Vagina (tissue), 2 donors: ENCODE results near the gene CTNND2. TPM values are rescaled to one million over a fixed set of nuclear protein-coding genes. Genes with fewer than 3 reads are reported as not detected.

ENCODE experiments used
- DNase-seq, 2 donors: peaks; one replicate each; pipeline ENCODE4 v3.0.0-alpha.2; 2017; ENCODE audit errors: extremely low spot score in 2 of 2
- H3K27ac ChIP-seq: fragments of 200-600 bp; sonication (generic); one replicate; pipeline ENCODE4 v1.5.1; 2019
- H3K27me3 ChIP-seq: fragments of 200-600 bp; sonication (generic); one replicate; pipeline ENCODE4 v1.5.1; 2019
- H3K36me3 ChIP-seq, 2 donors: fragments of 200-600 bp; sonication (generic); one replicate each; pipeline ENCODE4 v1.5.1; 2017 to 2019
- H3K4me1 ChIP-seq: fragments of 200-600 bp; sonication (generic); one replicate; pipeline ENCODE4 v1.5.1; 2019
- H3K4me3 ChIP-seq, 2 donors: fragments of 200-600 bp; sonication (generic); 1 replicate in 1 of 2; 2 replicates in 1 of 2; pipeline ENCODE4 v1.5.1; 2016 to 2019
- H3K9me3 ChIP-seq: fragments of 200-600 bp; sonication (generic); one replicate; pipeline ENCODE4 v1.5.1; 2019
- CTCF ChIP-seq, 3 experiments: fragments of 450-650 bp in 2 of 3; fragments of 200-600 bp in 1 of 3; sonication (generic) in 1 of 3; IDR thresholded peaks; one replicate each; pipeline ENCODE4 v1.5.1; 2017 to 2019; ENCODE audit warnings: antibody characterized with exemption in 3 of 3, mild to moderate bottlenecking in 2 of 3, moderate library complexity in 2 of 3
- POLR2A ChIP-seq, 2 donors: fragments of 450-650 bp; IDR thresholded peaks; one replicate each; pipeline ENCODE4 v1.6.1; 2017; ENCODE audit warnings: antibody characterized with exemption in 2 of 2, mild to moderate bottlenecking in 2 of 2, moderate library complexity in 2 of 2
- POLR2AphosphoS5 ChIP-seq, 2 donors: sonication (generic); formaldehyde crosslinking; IDR thresholded peaks; one replicate each; pipeline ENCODE4 v1.9.0; 2017; ENCODE audit warnings: antibody characterized with exemption in 2 of 2, mild to moderate bottlenecking in 2 of 2, low read depth in 1 of 2; ENCODE audit not compliant: insufficient read depth in 1 of 2
- intact Hi-C: fragments of 100-400 bp; cut with DNase I; formaldehyde crosslinking; loops from one replicate; pipeline ENCODE4 v1.15.1; 2023
- total RNA-seq: library from RNA; depleted of rRNA; stranded (reverse); fragments of >200 nt; gene quantifications from one replicate; pipeline ENCODE4 v1.2.3, GENCODE V29; 2016

Gene CTNND2
- total RNA-seq, 1 donor from 2014 or later: 1.7 TPM

DNA sequence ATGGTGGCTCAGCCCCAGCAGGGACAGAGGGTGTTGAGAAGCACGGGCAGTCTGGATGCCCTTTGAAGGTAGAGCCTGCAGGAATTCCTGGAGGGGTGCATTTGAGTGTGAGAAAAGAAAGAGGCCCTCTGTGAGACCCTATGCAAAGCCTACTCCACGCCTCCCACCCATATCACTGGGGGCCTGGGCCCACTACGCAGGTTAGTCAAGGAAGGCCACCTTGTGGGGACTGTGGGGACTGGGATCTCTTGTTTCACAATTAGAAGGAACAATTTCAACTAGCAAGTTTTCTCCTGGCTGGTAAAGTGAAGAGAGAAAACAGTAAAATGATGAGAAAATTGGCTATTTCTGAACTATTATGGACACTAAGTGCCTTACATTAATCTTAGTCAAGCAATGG lies 657.0 kb downstream of the CTNND2 start:
- intact Hi-C loops: no loop called here
- H3K36me3 ChIP-seq: no peaks in the 10 kb centered on the region
- H3K4me1 ChIP-seq: no peaks in the 10 kb centered on the region
- no peak for DNase-seq
- H3K27ac ChIP-seq: no peak overlapping the region
- TF ChIP-seq POLR2A (IDR thresholded peaks at IDR 0.05) (no peak), POLR2AphosphoS5 (IDR thresholded peaks at IDR 0.05; ENCODE audit: insufficient read depth in 1 of 2, low read depth in 1 of 2) (no peak), CTCF (IDR thresholded peaks at IDR 0.05) (no peak)
- H3K27me3 ChIP-seq: no peaks in the 10 kb centered on the region
- no peaks in the 10 kb centered on the region for H3K9me3 ChIP-seq
- H3K4me3 ChIP-seq: no peak overlapping the region

DNA sequence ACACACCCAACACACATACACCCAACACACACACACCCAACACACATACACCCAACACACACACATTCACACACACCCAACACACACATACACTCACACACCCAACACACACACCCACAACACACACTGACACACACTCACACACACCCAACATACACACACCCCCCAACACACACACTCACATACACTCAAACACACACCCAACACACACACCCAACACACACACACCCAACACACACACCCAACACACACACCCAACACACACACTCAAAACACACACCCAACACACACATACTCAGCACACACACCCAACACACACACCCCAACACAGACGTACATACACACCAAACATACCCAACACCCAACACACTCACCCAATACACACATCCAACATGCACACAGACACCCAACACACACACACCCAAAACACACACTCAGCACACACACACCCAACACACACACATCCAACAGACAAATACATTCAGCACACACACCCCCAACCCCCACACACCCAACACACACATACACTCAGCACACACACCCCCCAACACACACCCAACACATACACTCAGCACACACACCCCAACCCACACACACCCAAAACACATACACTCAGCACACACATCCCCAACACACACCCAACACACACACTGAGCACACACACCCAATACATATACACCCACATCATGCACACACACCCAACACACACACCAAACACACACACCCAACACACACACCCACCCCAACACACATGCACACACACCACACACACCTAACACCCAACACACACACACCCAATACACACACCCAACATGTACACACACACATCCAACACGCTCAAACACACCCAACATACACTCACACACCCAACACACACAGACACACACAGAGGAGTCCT lies 663.7 kb downstream of the CTNND2 start:
- no peak for TF ChIP-seq POLR2A (IDR thresholded peaks at IDR 0.05)
- no peak for TF ChIP-seq CTCF (IDR thresholded peaks at IDR 0.05)
- Histone ChIP-seq H3K4me1 (no peaks in the 10 kb centered on the region), H3K9me3 (no peaks in the 10 kb centered on the region), H3K36me3 (no peaks in the 10 kb centered on the region), H3K4me3 (no peak overlapping the region), H3K27me3 (no peaks in the 10 kb centered on the region), H3K27ac (no peak overlapping the region)
- no peak for DNase-seq
- intact Hi-C loops: no loop called here

DNA sequence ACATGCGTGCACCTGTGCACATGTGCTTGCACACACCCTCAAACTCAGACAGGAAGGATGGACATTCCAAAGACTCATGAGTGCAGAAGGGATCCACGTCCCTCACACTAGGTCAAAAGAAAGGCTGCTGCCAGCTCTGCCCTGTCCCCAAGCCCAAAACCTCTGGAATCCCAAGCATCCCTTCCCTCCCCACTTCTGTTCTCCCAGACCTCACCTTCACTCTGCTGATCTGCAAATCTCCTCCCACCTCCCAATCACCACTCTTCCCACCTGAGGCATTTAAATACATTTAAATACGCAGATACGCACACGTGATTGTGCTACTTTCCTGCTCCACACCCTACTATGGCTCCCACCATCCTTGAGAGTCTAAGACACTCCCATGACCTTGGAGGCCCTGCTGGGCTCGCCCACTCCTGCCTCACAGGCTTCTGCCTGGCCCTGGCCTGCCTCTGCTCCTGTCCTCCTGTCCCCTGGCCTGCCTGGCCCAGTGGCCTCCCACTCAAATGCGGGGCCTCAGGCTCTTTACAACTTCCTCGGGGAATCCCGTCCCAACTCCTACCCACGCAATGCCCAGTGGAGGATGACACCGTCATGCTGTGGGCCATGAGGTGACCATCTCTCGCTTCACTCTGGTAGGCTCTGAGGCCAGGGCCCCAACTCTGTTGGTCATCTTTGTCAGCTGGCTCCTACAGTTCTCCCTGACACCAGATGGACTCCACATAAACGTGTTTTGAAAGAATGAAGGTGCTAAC lies 664.8 kb downstream of the CTNND2 start:
- no peak overlapping the region for H3K27ac ChIP-seq
- H3K4me3 ChIP-seq: no peak overlapping the region
- H3K9me3 ChIP-seq: no peaks in the 10 kb centered on the region
- DNase-seq: no peak
- TF ChIP-seq CTCF (IDR thresholded peaks at IDR 0.05): no peak
- no peak for TF ChIP-seq POLR2A (IDR thresholded peaks at IDR 0.05)
- H3K27me3 ChIP-seq: no peaks in the 10 kb centered on the region
- intact Hi-C loops: no loop called here
- no peaks in the 10 kb centered on the region for H3K4me1 ChIP-seq
- H3K36me3 ChIP-seq: no peaks in the 10 kb centered on the region

- peak in 1 of 2 donors; percentile 94 for DNase-seq
- intact Hi-C loops: no loop called here
Observed at GRCh38 chr5:11234501-11234911, 669.7 kb downstream of the CTNND2 start.

More at GRCh38 chr5:11234501-11234911, 669.7 kb downstream of the CTNND2 start:
- Histone ChIP-seq H3K27me3 (no peaks in the 10 kb centered on the region), H3K4me1 (no peaks in the 10 kb centered on the region), H3K27ac (no peak overlapping the region), H3K9me3 (no peaks in the 10 kb centered on the region), H3K36me3 (no peaks in the 10 kb centered on the region), H3K4me3 (no peak overlapping the region)
- TF ChIP-seq CTCF (IDR thresholded peaks at IDR 0.05): no peak
- no peak for TF ChIP-seq POLR2A (IDR thresholded peaks at IDR 0.05)
- TF ChIP-seq POLR2AphosphoS5 (IDR thresholded peaks at IDR 0.05; ENCODE audit: insufficient read depth in 1 of 2, low read depth in 1 of 2): no peak
